Superior temporal gyrus (tissue), 1 donor: ENCODE results near the gene HPCA.
"Not testable (repeated sequence)": the region's sequence is repeated elsewhere in the genome, so short reads cannot be mapped to it uniquely, and the experiment has no call there.

Experiments
- DNase-seq: peaks from one replicate; pipeline ENCODE4 v3.0.0-alpha.2; 2016; ENCODE audit errors: extremely low spot score

HPCA gene

DNA sequence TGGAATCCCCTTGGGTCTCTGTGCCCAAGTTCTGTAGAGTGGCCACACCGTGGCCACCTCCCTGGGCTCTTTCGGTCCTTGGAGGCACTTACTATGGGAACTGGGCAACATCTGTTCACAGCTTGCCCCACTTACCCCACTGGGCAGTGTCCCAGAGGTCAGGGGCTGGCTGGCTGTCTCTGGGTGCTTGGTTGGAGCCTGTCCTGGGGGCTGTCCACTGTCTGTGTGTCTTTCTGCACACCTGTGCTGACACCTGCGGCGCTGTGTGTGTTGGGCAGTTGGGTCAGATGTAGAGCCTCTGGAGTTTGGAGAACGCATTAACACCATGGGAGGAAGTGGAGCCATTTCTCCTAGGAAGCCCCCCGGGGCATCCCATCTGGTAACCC, 16.2 kb downstream of the HPCA start:
- DNase-seq = no peak

DNA sequence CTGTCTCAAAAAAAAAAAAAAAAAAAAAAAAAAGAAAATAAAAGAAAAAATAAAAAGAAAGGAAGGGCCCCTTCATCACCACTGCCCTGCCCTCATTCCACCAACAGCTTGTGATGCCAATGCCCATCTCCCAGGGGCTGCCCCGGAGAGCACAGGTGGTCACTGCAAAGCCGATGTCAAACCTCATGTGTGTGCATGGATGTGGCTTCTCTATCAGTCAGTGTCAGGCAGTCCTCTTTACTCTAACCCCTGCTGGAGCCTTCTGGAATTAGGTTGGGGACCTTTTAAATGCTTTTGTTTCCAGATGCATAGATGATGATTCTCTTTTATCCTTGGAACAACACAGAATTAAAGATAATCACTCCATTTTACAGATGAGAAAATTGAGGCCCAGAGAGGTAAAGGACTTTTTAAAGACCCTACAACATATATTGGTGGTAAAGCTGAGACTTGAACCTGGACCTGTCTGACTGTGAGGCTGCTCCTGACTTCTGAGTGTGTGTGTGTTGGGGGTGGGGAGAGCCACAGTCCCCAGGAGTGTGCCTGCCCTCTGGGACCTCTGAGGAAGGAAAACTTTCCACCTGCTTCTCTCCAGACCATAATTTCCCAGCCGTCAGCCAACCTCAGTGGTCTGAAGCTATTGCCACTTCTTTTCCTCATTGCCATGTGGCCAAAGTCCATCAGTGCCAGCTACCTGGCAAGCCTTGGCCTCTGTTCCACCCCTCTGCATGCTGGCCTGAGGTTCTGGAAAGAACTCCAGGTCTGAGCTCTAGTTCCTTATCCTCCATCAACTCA, 17.9 kb downstream of the HPCA start:
- no peak for DNase-seq

DNA sequence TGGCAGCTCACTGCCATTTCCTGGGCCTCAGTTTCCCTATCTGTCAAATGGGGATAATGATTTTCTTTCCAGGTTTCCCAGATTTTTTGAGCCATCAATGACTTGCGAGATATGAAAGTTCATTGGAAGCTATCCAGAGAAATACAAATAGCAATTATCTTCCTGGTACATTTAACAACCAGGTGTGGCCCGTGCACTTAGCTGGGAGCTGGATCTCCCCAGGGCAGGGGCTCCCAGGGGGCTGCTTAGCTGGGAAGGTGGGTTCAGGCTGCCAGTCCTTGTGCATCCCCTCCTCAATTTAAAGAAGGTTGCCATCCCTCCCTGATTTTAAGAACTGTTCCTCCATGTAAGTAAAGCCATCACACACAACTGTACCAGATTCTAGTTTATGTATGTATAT, 18.5 kb downstream of the HPCA start:
- DNase-seq = no peak

DNA sequence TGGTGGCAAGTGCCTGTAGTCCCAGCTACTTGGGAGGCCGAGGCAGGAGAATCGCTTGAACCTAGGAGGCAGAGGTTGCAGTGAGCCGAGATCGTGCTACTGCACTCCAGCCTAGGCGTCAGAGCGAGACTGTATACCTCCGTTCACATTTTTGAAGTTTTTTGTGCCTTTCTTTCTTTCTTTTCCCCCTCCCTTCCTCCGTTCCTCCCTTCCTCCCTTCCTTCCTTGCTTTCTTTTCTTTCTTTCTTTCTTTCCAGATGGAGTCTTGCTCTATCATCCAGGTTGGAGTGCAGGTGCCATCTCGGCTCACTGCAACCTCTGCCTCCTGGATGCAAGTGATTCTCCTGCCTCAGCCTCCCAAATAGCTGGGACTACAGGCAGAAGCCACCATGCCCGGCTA, 19.3 kb downstream of the HPCA start:
- DNase-seq = not testable (repeated sequence)

DNA sequence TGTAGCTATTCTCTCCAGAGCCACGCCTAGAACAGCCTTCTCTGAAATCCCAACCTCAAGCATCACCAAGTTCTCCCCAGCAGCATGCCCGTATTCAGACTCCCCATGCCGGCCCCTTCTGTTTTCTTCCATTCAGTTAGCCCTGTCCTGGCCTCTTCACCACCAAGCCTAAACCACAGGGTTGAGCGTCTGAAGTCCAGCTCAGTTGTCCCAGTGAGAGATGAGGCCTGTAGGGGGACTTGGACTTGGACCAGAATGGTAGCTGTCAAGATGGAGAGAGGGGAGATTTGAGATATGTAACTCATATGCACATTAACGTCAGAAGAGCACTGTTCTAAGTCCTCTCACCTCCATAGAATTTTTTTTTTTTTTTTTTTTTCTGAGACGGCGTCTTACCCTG, 20.4 kb downstream of the HPCA start:
- no peak for DNase-seq

DNA sequence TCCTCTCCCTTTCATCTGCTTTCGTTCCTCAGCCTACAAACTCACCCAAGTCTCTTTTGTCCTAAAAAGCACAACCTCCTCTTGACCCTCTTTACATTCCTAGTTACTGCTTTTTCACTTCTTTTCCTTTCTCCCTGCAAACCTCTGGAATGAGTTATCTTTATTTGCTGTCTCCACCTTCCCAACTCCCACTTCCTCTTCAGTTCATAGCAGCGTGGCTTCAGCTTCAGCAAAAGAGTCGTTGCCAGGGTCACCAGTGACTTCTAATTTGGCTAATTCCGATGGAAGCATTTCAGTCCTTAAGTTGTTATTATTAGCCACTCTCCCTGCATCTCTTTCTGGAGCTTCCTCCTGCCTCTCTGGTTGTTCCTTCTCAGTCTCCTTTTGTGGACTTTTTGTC, 21.1 kb downstream of the HPCA start:
- no peak for DNase-seq

DNA sequence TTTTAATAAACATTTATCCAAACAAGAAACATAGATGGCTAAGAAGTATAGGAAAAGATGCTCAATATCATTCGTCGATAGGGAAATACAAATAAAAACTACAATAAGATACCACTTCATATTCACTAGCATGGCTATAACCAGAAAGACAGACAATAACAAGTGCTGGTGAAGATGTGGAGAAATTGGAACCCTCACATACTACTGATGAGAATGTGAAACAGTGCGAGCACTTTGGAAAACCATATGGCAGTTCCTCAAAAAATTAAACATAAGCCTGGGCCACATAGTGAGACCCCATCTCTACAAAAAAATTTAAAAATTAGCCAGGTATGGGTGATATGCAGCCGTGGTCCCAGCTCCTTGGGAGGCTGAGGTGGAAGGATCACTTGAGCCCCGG, 24.0 kb downstream of the HPCA start:
- DNase-seq = no peak

DNA sequence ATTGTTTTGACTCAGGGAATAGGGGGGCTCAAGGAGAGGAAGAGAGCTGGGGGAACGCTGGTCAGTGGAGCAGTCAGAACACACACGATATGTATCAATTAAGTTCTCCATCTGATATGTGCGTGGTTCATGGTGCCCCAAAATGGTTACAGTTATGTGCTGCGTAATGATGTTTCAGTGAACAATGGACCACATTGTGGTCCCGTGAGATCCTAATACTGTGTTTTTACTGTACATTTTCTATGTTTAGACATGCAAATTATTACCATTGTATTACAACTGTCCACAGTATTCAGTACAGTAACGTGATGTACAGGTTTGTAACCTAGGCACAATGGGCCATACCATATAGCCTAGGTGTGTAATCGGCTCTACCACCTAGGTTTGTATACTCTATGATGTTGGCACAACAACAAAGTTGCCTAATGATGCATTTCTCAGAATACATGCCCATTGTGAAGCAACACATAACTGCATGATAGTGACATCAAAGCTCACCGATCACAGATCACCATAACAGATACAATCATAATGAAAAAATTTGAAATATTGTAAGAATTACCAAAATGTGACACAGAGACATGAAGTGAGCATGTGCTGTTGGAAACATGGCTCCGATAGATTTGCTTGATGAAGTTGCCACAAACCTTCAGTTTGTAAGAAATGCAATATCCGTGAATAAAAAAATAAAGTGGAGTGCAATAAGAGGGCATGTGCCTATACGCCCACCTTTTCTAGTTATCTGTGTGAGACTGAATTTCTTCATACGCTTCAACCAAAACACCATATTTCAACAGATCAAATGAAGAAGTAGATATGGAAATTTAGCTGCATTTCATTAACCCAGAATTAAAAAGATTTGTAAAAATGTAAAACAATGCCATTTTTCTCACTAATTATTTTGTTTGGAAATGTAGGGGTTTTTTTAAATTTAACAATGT, 29.7 kb downstream of the HPCA start:
- no peak for DNase-seq

DNA sequence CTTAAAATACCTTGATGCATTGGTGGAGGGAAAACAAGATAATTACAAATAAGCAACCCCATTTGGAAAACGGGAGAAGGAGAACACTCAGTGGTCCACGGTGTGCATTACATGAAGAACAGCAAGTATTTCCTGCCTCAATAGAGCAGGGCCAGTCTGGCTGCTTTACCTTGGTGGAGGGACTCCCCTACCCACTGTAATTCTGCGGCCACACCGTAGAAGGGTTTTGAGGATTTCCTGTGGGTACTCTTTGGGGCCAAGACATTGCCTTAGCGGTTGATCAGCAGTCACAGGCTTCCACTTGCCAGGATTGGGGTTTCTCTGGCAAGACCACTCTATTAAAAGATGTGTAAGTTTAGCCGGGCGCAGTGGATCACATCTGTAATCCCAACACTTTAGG, 31.2 kb downstream of the HPCA start:
- no peak for DNase-seq

DNA sequence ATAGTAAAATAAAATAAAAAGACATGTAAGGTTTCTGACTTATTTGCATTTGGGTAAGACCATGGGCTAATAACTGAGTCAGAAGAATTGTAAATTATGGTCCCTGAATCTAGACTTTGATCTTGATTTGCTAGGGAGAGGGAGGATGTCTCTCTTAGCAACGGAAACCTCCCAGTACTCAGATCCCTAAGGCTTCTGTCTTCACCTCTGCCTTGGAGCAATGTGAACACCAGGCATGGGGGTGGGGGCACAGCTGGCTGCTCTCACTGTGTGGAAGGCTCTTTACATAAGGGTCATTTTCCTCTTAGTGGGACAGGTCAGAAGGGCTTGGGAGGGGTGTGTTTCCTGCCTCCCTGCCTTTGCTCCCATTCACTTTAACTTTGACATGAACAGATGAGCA, 31.9 kb downstream of the HPCA start:
- DNase-seq = no peak

DNA sequence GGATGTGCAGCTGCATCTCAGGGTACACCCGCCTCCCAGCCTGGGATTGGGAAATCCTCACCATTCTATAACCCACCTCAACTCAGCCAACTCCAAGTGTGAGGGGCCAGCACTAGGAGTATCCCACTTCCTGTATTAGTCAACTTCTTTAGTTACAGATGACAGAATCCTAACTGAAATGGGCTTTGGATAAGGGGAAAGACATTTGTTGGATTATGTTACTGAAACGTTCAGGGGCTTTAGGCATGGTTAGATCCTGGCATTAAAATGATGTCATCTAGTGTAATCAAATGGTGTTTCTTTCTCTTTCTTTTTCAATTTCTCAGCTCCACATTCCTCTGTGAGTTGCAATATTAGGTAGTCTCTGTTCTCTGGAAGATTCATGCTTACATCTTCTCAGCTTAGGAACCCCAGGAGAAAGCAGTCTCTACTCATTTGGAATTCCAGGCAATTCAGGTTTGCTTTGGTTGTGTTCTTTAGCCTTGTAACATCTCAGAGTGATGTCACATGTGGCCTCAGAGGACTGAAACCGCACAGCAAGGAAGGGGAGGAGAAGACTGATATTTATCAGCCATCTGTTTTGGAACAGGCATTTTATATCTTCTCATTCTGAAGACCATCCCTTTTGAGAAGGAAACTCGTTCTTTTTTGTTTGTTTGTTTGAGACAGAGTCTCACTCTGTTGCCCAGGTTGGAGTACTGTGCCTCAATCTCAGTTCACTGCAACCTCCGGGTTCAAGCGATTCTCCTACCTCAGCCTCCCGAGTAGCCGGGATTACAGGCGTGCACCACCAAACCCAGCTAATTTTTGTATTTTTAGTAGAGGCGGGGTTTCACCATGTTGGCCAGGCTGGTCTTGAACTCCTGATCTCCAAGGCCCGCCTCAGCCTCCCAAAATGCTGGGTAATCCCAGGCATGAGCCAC, 33.8 kb downstream of the HPCA start:
- DNase-seq = no peak

DNA sequence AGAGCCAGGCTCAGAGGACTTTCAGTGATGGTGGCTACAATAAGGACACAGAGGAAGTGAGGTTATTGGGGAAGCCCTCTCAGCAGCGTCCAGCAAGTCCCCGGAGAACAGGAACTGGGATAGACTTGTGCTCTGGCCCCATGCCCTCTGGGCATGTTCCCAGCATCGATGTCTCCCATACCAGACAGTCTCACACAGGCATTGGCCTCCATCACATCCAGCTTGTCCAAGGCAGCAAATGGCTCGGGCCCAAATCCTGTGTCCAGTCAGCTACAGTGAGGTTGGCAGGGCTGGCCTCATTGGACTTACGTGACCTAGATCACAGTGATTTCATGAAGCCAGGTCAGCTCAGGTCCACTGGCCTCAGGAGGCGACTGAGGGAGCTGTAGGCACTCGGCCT, 34.5 kb downstream of the HPCA start:
- DNase-seq = no peak

DNA sequence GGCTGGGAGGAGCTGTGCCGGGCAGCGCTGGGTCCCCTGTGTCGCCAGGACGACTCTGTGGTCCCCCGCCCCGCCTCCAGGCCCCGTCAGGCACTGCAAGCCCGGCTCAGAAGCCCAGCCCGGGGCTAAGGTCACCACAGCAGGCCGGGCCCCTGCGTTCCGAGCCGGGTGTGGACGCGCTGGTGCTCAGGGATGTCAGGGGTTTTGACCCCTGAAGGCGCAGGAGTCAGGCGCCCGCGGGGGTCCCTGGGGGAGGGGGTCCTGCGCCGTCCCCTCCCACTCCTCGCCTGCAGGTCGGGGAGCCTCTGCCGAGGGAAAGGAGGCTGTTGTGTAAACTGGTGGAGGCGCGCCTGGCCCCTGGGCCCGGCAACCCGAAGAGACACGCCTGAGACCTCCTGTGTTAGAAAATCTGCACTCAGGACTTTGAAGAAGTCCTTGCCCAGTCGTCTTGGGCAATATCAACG, 38.6 kb downstream of the HPCA start:
- DNase-seq = no peak

DNA sequence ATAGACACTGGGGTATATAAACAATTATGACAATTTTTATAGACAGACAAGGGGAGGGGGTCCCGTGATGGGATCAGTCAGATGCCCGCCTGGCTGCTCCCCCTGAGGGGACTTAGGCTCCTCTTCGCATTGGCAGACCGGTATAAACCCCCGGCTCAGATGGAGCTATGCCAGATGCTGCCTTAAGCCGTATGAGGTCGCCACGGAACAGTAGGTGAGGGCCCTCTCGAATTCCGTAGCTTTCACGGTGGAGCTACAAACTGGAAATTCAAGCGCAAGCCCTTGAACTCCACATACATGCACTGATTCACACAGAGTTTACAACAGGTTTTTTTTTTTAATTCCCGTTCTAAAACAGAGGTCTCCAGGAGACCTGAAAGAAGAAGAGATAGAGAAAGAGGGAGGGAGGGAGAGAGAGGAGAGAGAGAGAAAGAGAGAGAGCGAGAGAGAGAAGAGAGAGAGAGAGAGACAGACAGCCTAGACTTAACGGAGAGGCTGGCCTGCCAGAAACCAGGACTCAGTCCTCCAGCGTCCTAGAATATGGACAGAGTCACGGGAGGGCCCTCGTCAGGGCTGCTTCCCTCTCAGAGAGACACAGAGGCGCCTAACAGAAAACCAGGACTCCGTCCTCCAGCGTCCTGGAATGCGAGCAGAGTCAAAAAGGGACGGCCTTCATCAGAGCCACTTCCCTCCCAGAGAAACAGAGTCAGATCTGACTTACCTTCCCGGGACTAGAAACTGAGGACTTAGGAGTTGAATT, 39.3 kb downstream of the HPCA start:
- no peak for DNase-seq

DNA sequence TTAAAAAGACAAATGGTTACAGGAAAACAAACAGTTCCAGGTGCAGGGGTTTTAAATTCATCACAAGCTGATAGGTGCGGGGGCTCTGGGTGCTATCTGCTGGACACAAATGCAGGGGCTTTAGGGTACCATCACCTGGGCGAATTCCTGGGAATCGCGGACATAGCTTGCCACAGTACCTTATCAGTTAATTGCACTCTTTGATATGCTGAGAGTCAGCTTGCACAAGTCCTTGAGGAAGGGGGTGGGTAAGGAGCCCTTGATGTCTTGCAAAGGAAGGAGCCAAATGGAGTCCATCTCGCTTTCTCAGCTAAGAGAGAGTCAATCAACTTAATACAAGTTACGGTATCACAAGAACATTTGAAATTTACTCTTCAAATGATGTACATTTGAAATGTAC, 40.3 kb downstream of the HPCA start:
- no peak for DNase-seq

DNA sequence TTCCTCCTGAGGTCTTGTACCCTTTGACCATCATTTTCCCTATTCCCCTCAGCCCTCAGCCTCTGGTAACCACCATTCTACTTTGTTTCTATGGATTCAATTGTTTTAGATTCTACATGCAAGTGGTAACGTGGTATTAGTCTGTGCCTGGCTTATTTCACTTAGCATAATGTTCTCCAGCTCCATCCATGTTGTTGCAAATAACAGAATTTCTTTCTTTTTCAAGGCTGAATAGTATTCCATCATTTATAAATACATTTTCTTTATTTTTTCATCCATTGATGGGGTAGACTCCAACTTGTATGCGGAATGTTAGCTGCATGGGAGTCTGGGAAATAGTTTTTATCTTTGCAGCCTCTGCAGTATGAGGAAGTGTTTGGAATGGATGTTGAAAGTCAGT, 41.1 kb downstream of the HPCA start:
- DNase-seq = no peak

DNA sequence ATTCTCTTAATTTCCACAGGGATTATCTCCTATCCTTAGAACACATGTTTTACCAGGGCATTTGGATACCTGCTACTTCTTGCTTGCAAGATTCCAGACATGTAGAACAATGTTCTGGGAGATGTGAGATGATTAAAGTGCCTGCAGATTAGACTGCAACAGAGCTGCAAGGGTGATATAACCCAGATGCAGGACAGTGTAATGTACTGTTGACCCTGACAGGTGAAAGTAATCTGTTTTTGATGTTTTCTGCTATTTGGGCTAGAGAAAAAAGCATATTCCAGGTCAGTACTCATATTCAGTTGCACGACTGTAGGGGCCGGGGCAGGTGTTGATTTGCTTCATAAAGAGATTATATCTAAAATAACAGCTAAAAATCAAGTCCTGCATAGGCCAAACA, 42.0 kb downstream of the HPCA start:
- DNase-seq = no peak

DNA sequence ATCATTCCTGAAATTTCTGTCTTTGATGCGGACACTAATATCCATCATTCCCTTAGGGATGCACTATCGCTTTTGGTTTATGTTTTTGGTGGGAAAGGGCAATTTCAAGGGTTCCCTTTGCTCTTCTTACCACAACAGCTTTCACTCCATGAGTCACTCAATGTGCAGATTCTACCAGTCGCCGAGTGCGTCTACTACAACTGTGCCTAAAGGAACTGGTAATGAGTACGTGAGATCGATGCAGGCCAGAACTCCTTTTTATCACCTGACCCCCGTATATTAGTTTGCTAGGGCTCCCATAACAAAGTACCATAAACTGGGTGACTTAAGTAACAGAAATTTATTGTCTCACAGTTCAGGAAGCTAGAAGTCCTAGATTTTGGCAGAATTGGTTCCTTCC, 42.4 kb downstream of the HPCA start:
- no peak for DNase-seq

DNA sequence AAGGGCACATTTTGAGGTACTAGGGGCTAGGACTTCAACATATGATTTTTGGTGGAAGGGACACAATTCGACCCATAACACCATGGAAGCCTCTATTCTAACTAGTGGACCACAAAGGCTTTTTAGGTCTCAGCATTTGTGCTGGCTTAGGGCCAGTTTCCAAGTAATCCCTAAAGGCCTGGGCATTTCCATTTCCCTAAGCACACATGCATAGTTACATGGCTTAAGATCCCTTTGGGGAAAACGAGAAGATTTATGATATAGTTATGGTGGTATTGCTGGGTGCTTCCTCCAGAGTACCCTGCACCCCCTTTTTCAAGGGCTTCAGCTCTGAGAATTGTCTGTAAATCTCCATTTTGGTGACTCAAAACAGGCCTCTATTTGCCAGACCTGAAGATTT, 43.1 kb downstream of the HPCA start:
- no peak for DNase-seq

DNA sequence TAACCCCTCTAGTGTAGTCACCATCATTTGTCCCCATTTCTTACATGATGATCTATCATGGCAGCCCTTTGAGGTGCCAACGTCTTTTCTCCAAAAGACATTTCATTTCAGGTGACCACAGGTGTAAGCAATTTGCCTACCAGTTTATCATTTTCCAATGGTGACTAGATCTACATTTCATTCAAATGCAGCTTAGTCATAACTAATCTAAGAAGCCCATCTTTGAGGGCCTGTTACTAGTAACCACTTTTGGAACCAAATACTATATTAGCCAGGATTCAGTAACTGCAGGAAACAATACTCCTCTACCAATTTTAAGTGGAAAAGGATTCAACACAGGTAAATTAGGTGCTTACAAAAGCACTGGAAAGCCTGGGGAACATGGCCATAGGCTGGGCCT, 45.5 kb downstream of the HPCA start:
- DNase-seq = no peak

DNA sequence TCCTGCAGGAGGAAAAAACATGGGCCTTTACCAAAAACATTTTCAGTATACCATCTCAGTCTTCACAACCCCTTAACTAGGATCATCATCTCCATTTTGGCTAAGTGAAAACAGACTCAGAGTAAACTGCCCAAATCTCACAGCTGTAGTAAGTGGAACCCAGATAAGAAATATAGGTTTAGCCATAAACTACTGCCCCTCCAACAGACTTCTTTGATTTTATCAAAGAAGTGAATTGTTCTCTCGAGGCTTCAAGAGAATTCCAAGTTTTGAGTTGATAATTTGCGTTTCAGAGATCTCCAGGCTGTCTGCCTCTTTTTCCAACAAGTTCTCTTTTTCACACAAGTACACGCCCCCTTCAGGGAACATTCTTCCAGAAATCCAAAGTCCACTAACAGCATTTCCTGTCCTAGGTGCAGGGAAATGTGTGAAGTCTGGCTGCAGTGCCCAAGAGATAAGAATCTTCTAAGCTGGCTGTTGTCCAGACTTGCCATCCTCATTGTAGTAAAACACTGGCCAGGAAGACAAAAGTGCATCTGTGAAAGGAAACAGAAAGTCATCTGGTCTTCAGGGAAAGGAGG, 47.5 kb downstream of the HPCA start:
- DNase-seq = no peak
